HUDEP-2 (cell line): ENCODE measurements around the gene CYB5B.

ENCODE experiments used
- DNase-seq, 76 experiments: peaks; one replicate each; lab custom pipeline; 2025; ENCODE audit not compliant: unreplicated experiment in 76 of 76; lab: John Stamatoyannopoulos, UW

Gene CYB5B

GRCh38 chr16:69513180-69513966, 89.0 kb downstream of the CYB5B start:
- DNase-seq = no peak

GRCh38 chr16:69514356-69514755, 89.9 kb downstream of the CYB5B start:
- no peak for DNase-seq
